HG02610 (cell line): ENCODE results near the gene PPP1R3F.
"Not testable (repeated sequence)": the region's sequence is repeated elsewhere in the genome, so short reads cannot be mapped to it uniquely, and the experiment has no call there.

Experiments
- ATAC-seq: cut with Tn5 transposase; IDR thresholded peaks from one replicate; pipeline ENCODE4 v1.9.1; 2021; ENCODE audit warnings: mild to moderate bottlenecking, moderate library complexity; ENCODE audit not compliant: unreplicated experiment

PPP1R3F gene

GRCh38 chrX:49308604-49309269, 39.1 kb downstream of the PPP1R3F start:
- ATAC-seq = no peak

DNA sequence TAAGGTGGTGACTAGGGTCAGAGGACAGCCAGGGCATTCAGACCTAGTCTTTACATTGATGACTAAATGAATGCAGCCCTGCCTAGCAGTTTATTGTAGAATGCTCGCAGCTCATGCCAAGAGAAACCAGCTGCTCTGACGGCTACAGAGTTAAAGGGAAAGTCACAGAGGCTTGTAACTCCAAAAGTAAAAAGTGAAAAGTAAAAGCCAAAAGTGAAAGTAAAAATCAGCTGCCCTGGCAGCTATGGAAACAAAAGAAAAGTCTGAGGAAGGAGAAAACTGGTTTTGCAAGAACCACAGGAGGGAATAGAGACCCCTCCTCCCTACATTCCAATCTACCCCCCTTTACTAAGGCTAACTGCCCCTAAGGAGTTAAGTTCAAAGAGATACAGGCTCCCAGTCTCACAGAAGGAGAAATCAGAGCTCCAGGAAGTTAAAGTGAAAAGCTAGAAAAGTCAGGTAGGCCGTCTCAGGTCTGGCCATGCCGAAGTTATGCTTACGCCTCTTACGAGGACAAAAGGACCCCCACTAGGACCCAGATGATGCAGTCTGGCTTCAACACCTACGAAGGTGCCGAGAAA, 39.9 kb downstream of the PPP1R3F start:
- no peak for ATAC-seq

DNA sequence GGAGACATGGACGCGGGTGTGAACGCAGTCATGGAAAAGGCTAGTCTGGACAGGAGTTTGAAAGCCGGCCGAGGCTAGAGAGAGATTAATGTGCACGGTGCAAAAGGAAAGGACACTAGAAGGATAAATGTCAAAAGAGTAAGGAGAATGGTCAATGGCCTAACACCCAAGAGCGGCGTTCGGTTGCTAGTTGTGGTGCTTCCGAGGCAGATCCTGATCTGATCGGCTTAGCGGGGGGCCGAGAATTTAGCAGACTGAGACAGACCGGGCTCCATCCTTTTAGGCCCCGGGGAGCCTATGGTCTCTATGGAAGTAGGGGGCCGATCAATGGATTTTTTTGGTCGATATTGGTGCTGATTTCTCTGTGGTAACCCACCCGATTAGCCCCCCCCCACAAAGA, 40.8 kb downstream of the PPP1R3F start:
- ATAC-seq = no peak

GRCh38 chrX:49312176-49312575, 42.6 kb downstream of the PPP1R3F start:
- no peak for ATAC-seq

GRCh38 chrX:49316085-49316484, 46.5 kb downstream of the PPP1R3F start:
- no peak for ATAC-seq

GRCh38 chrX:49321737-49322136, 52.1 kb downstream of the PPP1R3F start, which contains the start of gene GAGE12J:
Gene GAGE12J (plus strand): TSS chrX:49322037. CDS start chrX:49323194, 1,157 bp downstream.
- not testable (repeated sequence) for ATAC-seq

GRCh38 chrX:49322266-49322665, 52.7 kb downstream of the PPP1R3F start:
- not testable (repeated sequence) for ATAC-seq

- ATAC-seq = not testable (repeated sequence)
These were observed 54.1 kb downstream of the PPP1R3F start for GRCh38 chrX:49323735-49324134.

GRCh38 chrX:49330421-49330820, 60.8 kb downstream of the PPP1R3F start:
- ATAC-seq = not testable (repeated sequence)

GRCh38 chrX:49331282-49331681, 61.7 kb downstream of the PPP1R3F start, which contains the start of gene GAGE13:
Gene GAGE13 (plus strand): TSS chrX:49331582. CDS start chrX:49332738, 1,156 bp downstream.
- ATAC-seq = not testable (repeated sequence)

- ATAC-seq = not testable (repeated sequence)
These were observed 62.2 kb downstream of the PPP1R3F start for GRCh38 chrX:49331841-49332240.
